Hippocampal formation (tissue), 2 donors: ENCODE results near the gene CACNA1D.
A peak's percentile ranks its signal among the peaks of the same experiment; 100 is the strongest.

Source experiments
- DNase-seq, 2 donors: peaks; one replicate each; lab custom pipeline; 2025; lab: John Stamatoyannopoulos, UW

Gene CACNA1D

DNA sequence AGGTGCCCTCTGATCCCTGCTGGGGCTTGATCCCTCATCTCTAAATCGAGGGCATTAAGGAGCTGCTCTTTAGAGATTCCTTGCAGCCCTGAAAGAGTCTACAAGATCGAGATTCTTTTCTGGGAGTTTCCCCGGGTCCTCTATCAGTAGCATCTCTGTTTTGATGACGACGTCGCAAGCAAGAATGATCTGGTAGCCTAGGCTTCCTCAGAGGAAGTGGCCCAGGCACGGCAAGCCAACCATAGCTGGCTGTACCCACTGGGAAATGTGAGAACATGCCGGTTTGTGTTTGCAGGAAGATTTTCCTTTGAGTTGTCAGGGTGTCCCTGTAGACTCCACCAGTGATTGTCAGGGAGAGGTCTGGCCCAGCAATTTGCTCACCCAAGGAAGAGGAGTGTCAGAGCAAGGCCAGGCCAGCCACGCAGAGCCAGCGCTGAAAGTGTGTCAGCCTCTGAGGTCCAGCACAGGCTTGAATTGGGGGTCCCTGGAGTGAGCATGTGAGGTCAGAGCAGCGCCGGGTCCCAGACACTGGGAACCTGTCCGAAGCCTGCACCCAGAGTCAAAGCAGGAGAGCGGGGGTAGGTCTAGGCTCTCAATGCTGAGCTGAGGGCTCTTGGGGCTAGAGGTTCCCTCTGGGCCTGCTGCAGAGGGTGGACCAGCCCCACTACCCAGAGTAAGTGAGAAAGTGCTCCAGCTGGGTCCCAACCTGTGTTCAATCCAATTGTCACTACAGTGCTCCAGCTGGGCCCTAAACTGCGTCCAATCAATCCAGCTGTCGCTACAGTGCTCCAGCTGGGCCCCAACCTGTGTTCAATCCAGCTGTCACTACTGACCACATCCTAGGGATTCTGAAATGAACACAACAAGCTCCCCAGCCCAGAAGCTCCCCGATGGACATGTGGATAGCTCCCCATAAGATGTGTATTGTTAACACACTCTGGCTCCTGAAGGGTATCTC is 256.1 kb downstream of the CACNA1D start:
- no peak for DNase-seq

DNA sequence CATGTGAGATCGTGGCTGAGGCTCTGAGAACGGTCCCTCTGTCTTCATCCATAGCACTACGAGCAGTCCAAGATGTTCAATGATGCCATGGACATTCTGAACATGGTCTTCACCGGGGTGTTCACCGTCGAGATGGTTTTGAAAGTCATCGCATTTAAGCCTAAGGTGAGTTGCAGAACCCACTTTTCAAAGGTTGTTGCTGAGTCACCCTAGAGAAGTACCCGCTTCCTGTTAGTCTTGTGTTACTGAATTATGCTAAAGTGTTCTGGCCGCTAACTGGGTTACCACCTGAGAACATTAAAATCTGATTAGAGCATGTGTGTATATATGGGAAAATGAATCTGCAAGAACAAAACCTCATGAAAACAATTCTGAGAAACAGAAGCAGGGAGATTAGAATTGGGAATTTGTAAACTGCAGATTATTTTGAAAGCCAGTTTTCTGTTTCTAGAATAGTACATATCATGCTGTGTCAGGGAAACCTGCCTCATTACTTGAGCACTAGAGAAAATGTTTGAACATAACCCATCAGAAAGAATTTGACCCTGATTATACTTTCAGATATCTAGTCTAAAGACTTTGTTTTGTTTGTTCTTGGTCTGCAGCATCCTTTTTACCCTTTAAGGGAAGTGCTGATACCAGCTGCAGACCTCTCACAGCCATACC is 259.2 kb downstream of the CACNA1D start:
- no peak for DNase-seq

DNA sequence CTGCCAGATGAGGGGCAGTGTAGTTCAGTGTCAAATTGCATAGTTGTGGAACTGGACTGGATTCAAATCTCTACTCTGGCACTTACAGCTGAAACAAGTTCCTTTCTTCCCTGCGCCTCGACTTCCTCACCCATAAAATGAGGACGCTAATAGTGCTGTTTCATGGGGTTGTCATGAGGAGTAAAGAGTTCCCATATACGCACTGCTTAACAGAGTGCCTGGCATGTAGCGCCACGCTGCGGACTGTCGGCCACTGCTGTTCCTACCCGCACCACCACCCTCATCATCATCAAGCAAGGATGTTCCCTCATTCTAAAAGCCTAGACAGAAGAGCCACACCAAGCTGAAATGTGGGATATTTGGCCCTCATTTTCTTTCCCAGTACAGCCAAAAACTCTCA is 259.9 kb downstream of the CACNA1D start:
- peak in 1 of 2 donors; percentile 11 for DNase-seq

- no peak for DNase-seq
Observed at GRCh38 chr3:53758846-53759245, 264.4 kb downstream of the CACNA1D start.

GRCh38 chr3:53763353-53763752 is 268.9 kb downstream of the CACNA1D start:
- DNase-seq: no peak

DNA sequence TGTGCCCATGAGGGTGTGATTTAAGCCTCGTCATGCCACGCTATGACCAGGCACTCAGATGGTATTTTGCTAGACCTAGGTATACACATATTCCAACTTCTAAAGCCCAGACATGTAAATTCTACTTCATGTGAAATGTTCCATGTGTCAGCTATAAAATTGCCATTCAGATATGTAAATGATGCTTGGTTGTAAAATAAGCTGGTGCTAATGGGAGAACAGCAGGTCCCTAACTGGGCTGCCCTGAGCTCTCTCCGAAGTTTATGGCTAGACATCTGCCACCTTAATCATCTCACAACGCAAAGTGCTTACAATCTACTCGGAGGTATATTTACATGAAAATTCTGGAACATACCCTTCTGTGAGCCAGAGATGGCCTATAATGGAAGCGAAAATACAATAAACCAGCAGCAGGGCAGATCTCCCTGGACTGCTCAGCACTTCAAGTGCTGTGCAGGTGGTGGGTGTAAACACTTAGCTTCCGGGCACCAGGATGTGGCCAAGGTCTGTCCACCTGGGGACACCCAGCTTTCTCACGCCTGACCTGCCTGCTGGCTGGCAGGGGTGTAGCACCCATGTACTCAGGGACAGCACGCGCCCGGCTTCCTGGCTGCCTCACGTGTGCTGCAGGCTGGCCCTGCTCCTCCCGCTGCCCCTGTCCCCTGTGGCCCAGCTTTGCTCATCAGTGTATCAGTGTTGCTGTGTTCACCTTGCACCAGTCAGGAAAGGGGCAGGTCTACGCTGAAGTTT is 269.8 kb downstream of the CACNA1D start:
- no peak for DNase-seq

- no peak for DNase-seq
Observed at GRCh38 chr3:53765753-53766152, 271.3 kb downstream of the CACNA1D start.

GRCh38 chr3:53766706-53767105 is 272.3 kb downstream of the CACNA1D start:
- DNase-seq: no peak

DNA sequence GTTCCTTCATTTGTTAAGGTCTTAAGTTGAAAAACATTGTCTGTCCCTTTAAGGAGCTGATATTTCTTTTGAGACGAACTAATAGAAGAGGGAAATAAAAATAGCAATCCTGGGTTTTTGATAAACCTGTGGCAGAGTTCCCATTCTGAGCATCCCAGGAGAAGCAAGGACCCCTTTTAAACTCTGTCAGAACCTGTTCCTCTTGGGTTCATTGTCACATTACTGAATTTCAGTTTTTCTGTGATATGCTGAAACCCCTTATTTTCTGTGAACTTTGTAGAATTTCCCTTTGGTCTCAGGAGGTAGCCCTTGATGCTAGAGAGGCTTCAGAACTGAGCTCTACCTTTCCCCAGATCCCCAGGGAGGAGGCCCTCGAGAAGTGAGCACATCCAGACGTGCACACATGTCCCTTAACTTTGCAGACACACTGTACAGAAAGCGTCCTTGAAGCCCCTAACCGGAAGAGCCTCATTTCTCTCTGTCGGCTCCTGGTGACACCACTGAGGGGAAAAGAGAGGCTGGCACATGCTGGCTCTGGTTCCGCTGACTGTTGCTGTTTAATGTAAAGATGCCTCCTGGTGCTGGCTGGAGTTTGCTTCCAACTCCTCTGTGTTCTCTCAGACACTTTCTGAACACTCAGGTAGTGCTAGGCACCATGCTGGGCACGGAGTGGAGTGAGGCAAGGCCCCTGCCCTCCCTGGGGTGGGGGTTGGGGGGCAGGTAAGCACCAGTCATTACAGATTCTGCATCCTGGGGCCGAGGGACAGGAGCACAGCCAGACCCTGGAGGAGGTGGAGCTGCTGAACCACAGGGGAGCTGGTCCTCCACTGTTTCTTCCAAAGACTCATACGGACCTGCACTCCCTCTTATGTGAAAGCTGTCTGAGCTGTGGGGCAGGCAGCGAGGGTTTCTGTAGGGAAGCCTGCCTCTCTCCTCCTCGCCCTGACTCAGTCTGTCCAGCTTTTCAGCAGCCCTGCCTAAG is 274.4 kb downstream of the CACNA1D start:
- no peak for DNase-seq

- DNase-seq: no peak
Observed at GRCh38 chr3:53772562-53772961, 278.2 kb downstream of the CACNA1D start.

- no peak for DNase-seq
Observed at GRCh38 chr3:53773021-53773436, 278.6 kb downstream of the CACNA1D start.

- DNase-seq: no peak
Observed at GRCh38 chr3:53773611-53774368, 279.4 kb downstream of the CACNA1D start.

GRCh38 chr3:53774414-53774813 is 280.0 kb downstream of the CACNA1D start:
- DNase-seq: no peak

- no peak for DNase-seq
Observed at GRCh38 chr3:53775018-53775417, 280.6 kb downstream of the CACNA1D start.

DNA sequence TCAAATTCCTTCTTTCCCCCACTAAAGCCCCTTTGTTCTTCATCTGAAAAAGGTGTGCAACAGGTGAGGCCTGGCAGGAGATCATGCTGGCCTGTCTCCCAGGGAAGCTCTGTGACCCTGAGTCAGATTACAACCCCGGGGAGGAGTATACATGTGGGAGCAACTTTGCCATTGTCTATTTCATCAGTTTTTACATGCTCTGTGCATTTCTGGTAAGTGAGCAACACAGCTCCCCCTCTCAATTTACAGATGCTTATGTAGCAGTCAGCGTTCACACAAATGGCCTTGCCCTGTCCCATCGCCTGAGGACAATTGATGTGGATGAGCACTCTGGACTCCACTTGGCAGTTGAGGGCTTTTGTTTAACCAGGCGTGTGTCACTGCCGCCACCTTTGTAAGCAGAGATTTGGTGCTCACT is 281.4 kb downstream of the CACNA1D start:
- no peak for DNase-seq

DNA sequence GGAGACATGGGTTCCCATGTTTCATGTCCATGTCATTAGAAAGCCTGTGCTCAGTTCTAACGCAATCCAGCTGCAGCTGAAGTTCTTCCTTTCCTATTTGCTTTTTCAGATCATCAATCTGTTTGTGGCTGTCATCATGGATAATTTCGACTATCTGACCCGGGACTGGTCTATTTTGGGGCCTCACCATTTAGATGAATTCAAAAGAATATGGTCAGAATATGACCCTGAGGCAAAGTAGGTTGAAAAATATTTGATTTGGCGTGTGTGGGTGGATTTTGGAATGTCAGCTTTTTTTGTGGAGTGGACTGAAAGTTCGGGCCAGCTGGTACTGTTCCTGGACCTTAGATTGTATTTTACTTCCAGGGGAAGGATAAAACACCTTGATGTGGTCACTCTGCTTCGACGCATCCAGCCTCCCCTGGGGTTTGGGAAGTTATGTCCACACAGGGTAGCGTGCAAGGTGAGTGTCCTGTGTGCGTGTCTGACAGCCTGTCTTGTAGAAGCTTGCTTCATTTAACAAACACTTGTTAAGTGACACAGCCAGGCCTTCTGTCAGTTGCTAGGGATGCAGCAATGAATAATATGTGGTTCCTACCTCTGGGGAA is 282.2 kb downstream of the CACNA1D start:
- DNase-seq: no peak

DNA sequence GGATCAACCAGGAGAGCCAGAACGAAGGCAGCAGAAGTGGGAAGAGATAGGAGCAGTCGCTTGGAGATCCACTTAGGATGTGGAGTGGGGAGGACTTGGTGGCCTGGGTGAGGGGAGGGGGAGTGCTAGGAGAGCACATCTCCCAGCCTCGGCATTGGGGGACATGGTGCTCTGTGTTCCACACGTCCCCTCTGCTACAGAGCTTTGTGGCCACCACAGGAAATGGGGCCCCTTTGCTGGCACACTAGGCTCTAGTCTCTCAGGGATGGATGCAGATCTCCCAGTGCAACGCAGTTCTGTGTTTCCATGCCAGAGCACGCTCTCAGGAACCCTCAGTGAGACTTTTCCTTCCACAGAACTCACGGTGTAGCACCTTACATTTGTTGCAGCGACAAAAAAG is 283.1 kb downstream of the CACNA1D start:
- no peak for DNase-seq

DNA sequence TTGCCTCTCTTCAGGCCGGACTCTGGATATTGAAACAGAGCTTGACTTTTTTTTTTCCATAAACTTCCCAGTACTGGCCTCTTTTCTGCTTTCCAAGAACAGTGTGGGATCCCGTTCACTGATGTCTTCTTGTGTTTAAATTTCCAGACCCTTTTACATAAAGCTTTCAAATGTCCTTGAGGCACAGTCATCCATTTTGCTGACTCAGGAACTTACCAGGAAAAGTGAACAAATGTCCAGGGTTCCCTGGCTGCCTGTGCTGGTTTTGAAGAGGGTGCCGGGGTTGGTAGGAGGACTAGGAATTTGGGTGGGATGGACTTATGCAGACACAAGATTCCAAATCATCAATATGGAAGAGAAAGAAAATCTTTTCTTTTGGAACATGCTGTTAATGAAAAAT is 283.7 kb downstream of the CACNA1D start:
- DNase-seq: no peak

- no peak for DNase-seq
Observed at GRCh38 chr3:53780171-53780570, 285.8 kb downstream of the CACNA1D start.

DNA sequence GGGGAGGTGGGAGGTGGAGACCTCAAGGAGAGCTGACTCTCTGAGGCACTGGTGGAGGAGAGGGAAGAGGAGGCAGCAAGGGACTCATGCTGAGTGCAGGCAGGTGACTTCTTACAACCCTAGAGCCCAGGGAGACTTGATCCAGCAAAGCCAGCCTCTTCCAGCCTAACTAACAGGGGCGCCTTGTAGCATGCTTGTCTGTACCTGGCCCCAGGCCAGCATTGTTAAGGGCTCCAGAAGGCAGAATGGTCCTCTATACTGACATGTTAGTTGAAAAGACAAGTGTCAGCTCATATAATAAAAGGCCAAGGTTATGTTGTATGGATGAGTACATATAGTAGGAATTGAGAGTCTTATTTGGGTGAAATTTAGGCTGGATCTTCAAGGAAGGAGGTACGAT is 286.4 kb downstream of the CACNA1D start:
- DNase-seq: no peak
